GM08714 (cell line): ENCODE measurements around the gene ABCA7.

Source experiments
- H3K4me3 ChIP-seq: fragments of 200-500 bp; sonication (Bioruptor generic); 2 replicates; pipeline ENCODE4 v1.5.1; 2014; ENCODE audit warnings: mild to moderate bottlenecking, low read length, inconsistent platforms
- ZNF274 ChIP-seq: IDR thresholded peaks from 2 replicates; pipeline ENCODE4 v1.6.1; 2012; ENCODE audit warnings: mild to moderate bottlenecking, low read depth, low read length

ABCA7 gene

DNA sequence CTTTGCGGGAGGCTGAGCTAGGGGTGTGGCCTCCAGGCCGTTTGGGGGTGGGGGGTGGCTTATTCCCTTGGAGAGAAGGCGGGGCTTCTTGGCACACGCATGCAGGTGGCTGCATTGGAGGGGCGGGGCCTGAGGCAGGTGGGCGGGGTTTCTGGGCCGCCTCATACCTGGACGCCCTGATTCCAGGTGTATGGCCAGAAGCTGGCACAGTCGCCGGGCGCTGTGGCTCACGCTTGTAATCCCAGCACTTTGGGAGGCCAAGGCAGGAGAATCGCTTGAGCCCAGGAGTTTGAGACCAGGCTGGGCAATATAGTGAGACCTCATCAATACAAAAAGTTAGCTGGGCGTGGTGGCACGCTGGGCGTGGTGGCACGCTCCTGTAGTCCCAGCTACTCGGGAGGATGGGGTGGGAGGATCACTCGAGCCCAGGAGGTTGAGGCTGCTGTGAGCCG is 7.8 kb downstream of the ABCA7 start:
- H3K4me3 ChIP-seq: no peak overlapping the region
- TF ChIP-seq ZNF274: no peak

DNA sequence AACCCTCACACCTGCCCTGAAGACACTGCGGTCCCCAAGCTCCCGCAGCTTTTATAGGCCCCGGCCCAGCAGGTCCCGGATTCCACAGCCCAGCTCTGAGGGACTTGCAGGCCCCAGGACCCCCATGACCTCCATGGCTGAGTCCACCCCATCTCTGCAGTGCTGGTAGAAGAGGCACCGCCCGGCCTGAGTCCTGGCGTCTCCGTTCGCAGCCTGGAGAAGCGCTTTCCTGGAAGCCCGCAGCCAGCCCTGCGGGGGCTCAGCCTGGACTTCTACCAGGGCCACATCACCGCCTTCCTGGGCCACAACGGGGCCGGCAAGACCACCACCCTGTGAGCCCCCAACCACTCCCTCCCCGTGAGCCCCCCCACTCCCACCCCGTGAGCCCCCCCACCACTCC is 9.2 kb downstream of the ABCA7 start:
- TF ChIP-seq ZNF274: no peak
- H3K4me3 ChIP-seq: no peak overlapping the region

DNA sequence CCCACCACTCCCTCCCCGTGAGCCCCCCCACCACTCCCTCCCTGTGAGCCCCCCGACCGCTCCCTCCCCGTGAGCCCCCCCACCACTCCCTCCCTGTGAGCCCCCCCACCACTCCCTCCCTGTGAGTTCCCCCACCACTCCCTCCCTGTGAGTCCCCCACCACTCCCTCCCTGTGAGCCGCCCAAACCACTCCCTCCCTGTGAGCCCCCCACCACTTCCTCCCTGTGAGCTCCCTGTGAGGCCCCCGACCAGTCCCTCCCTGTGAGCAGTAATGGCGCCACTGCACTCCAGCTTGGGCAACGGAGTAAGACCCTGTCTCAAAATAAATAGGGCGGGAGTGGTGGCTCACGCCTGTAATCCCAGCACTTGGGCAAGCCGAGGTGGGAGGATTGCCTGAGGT is 9.9 kb downstream of the ABCA7 start:
- no peak overlapping the region for H3K4me3 ChIP-seq
- no peak for TF ChIP-seq ZNF274

GRCh38 chr19:1050989-1051788 is 11.3 kb downstream of the ABCA7 start:
- H3K4me3 ChIP-seq: no peak overlapping the region
- TF ChIP-seq ZNF274: no peak

DNA sequence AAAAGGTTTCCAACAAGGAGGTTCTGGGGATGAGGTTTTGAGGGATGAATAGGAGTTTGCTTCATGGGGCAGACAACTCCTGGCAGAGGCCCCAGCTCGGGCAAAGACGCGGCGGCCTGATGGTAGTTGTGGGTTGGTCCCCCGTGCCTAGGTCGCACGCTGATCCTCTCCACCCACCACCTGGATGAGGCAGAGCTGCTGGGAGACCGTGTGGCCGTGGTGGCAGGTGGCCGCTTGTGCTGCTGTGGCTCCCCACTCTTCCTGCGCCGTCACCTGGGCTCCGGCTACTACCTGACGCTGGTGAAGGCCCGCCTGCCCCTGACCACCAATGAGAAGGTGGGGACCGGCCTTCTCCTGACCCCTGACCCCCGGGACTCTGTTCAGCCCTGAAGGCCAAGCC is 11.9 kb downstream of the ABCA7 start:
- no peak for TF ChIP-seq ZNF274
- no peak overlapping the region for H3K4me3 ChIP-seq

DNA sequence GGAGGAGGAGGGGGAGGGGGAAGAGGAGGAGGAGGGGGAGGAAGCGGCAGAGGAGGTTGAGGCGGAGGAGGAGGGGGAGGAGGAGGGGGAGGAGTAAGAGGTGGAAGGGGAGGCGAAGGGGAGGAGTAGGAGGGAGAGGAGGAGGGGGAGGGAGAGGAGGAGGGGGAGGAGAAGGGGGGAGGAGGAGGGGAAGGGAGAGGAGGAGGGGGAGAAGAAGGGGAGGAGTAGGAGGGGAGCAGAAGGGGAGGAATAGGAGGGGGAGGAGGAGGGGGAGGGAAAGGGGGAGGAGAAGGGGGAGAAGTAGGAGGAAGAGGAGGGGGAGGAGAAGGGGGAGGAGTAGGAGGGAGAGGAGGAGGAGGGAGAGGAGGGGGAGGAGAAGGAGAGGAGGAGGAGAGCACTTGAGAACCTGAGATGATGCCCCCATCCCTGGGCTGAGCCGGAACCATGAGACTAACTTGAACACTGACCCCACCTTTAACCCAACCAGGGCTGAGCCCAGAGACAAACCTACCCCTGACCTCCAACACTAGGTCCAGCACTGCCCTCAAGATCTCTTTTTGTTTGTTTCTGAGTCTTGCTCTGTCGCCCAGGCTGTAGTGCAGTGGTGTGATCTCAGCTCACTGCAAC is 12.6 kb downstream of the ABCA7 start:
- H3K4me3 ChIP-seq: no peak overlapping the region
- no peak for TF ChIP-seq ZNF274

DNA sequence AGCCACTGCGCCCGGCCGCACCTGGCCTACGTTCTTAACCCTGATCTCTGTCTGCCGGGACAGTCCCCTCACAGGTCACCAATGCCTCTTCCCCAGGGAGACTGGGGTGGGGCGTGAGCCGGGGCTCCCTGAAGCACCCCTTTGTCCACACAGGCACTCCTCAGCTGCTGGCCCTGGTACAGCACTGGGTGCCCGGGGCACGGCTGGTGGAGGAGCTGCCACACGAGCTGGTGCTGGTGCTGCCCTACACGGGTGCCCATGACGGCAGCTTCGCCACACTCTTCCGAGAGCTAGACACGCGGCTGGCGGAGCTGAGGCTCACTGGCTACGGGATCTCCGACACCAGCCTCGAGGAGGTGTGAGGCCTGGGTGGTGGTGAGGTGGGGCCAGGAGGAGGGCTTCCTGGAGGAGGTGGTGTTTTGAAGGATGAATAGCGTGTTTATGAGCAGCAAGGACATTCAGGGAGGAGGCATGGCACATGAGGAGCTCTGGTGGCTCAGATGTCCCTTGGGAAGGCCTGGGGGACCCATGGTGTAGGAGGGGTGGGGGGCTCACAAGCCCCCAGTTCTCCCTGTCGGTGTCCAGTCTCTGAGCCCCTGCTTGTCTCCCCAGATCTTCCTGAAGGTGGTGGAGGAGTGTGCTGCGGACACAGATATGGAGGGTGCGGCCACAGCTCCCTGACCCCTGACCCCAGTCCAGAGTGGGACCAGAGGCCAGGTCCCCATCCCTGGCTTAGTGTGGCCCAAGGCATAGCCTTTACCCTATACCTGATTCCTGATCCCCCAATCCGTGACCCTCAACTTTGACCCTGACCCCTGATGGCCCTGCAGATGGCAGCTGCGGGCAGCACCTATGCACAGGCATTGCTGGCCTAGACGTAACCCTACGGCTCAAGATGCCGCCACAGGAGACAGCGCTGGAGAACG is 13.5 kb downstream of the ABCA7 start:
- H3K4me3 ChIP-seq: no peak overlapping the region
- no peak for TF ChIP-seq ZNF274

- no peak for TF ChIP-seq ZNF274
- no peak overlapping the region for H3K4me3 ChIP-seq
These were observed 14.5 kb downstream of the ABCA7 start for GRCh38 chr19:1054102-1055027.

GRCh38 chr19:1055028-1055425 is 15.1 kb downstream of the ABCA7 start:
- TF ChIP-seq ZNF274: no peak
- no peak overlapping the region for H3K4me3 ChIP-seq

- no peak overlapping the region for H3K4me3 ChIP-seq
- TF ChIP-seq ZNF274: no peak
These were observed 16.1 kb downstream of the ABCA7 start for GRCh38 chr19:1055886-1056620.

- no peak for TF ChIP-seq ZNF274
- no peak overlapping the region for H3K4me3 ChIP-seq
These were observed 17.4 kb downstream of the ABCA7 start for GRCh38 chr19:1057176-1057855.

DNA sequence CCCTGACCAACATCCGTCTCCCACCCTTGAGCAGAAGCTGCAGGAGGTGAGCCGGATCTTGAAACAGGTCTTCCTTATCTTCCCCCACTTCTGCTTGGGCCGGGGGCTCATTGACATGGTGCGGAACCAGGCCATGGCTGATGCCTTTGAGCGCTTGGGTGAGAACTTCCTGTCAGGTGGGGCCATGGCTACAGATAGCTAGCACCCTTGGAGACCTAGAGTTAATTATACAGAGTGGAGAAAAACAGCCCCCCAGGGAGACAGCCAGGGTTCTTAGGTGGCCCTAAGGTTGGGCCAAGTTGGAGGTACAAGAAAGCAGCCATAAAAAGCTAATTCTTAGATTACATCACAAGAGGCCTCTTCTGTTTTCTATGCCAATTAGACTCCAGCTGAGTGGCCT is 18.2 kb downstream of the ABCA7 start:
- TF ChIP-seq ZNF274: no peak
- H3K4me3 ChIP-seq: no peak overlapping the region

DNA sequence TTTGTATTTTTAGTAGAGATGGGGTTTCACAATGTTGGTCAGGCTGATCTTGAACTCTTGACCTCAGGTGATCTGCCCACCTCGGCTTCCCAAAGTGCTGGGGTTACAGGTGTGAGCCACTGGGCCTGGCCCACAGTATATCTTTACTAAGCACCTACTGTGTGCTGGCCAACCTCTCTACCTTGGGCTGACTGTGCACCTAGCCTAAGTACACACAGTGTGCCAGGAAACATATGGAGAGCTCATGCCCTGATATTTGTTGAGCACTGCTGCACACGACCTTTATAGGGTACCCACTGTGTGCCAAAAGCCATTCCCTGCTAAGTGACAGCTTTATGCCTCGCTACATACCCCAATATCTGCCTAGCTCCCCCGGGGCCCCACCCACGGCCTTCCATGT is 20.8 kb downstream of the ABCA7 start:
- no peak overlapping the region for H3K4me3 ChIP-seq
- no peak for TF ChIP-seq ZNF274
